NCI-H446 treated with DMSO at 0.1 percent for 48 hours (cell line): ENCODE data around the gene STARD10.

Experiments used
- DNase-seq: peaks from one replicate; lab custom pipeline; 2025; lab: John Stamatoyannopoulos, UW

The STARD10 gene

DNA sequence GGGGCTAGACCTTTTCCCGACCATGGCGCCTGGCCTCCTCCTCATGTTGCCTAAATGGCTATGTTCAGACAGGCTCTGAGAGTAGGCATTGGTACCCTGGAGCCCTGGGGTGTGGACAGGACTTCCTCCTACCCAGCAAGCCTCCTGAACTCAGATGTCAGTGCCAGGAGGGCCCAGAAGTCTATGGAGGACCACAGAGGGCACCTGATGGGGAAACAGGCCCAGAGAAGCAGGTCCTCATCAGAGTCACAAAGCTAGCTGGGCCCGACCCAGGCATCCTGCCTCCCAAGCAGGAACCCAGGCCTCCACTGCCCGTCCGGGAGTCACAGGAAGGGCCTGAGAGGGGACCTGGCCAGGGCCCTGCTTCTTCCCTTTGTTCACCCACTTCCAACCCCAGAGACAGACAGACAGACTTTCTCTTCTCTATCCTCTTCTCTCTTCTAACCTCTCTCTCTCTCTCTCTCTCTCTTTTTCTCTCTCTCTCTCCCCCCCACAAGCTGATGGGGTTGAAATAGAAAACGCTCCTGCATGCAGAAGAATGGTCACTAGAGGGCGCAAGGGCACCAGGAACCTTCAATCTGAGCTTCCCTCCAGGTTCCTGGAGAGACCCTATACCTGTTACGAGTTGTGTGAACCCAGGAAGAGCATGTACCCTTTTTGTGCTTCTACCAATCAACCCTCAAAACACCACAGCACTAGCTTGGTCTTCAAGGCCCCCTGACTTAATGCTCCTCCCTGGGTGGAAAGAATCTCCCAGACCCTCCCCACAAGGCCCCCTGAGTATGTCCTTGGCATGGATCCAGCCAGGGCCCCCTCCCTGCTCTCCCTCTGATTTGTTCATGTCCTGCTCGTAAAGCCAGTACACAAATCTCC lies 68.8 kb downstream of the STARD10 start:
- DNase-seq: peak; percentile 47

DNA sequence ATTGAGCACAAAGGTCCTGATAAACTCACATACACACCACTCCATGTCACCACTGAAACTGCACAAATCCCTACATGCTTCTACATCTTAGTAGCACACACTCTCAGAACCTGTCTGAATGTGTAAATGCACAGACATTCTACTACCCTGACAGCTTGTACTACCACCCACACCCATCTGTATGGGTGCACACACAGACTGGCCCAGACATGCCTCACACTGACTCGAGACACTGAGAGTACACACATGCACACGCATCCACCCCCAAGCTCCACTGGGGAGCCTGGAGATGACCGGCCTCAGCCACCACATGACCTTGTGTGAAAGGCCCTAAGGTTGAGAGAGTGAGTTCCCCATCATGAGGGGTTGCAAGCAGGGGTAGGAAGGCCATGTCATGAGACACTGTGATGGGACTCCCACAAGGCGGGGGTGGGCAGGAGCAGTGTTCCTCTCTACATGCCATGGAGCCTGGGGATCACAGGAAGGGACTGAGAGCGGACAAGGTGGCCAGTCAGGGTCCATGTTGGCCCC lies 69.8 kb downstream of the STARD10 start:
- DNase-seq: no peak

DNA sequence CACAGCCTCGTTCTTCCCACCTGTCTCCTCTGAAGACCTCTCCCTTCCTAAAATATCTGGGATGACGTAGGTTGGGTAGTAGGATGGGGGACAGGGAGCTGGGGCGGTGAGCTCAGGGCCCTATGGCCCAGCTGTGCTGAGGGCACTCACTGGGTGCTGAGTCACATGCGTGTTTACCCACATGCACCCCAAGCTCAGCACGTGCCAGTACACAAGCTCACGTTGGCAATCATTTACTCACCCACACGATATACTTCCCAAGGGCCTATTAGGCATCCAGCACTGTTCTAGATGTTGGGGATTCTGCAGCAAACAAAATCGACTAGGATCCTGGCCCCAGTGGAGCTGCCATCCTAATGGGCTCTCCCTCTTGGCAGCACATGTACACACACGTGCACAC lies 70.3 kb downstream of the STARD10 start:
- DNase-seq: no peak

GRCh38 chr11:72722050-72722748 lies 71.6 kb downstream of the STARD10 start:
- DNase-seq: peak; percentile 33

- DNase-seq: no peak
These were observed 72.2 kb downstream of the STARD10 start for GRCh38 chr11:72721689-72722049.

- no peak for DNase-seq
These were observed 72.6 kb downstream of the STARD10 start for GRCh38 chr11:72721276-72721675.

DNA sequence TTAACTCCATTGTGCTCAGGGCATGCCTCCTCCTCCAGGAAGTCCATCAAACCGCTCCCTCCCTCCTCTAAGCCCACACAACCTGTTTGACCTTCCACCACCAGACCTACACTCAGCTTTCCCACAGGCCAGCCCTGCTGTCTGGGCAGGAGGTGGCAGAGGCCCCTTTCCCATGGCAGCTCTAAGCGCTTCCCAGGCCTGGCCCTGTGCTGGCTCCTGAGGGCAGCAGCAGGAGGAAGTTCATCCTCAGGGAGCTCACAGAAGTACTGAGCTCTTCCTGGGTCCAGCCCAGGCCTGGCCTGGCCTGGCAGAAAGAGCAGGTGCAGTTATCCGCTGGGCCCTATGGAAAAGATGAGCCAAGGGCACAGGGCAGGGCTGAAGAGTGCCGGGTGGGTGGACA lies 73.1 kb downstream of the STARD10 start:
- DNase-seq: no peak

DNA sequence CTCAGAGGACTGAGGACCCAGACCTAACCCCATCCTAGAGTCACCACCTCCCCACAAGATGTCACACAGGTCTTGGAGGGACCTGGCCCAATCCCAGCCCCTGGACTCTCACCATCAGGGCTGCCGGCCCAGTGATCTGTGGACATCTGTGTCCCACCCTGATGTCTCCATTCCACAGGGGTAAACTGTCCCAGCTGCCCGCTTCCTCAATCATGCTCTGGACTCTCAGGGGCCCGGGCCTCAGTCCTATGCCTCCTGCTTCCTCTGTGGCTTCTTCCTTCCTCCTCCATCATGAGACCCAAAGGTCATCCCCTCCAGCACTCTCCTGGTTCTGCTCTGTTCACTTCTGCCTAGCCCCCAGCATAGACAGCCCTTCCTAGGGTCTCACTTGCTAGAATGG lies 73.8 kb downstream of the STARD10 start:
- no peak for DNase-seq

DNA sequence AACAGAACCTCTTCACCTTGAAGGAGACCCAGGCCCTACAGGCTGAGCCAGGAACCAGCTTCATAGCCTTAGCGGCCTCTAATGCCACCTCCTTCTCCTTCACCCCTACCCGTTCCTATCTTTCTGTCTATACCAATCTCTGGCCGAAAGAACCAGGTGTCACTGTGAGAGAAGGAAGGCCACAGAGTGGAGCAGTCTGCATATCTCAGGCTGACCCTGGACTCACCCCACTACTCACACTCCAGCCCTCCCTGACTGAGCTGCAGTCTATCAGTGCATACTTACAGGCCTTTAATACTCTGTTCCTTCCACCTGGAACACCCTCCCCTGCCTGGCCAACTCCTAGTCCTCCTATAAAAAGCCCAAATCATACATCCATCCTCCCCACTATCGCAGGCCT lies 74.3 kb downstream of the STARD10 start:
- DNase-seq: no peak

DNA sequence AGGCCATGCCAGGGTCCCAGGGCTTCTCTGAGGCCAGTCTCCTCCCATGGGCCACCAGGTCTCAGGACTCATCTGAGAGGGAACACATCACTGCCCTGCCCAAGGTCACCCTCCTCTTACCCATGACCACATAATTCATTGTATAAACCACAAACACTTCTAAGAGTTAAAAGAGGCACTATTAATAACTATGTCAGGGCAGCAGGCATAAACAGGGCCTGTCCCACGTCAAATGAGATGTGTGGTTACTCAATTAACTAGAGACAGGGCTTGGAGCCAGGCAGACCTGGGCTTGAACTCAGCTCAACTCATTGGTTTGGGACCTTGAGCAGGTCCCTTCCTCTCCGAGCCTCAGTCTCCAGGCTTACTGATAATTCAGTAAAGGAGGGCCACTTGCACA lies 74.7 kb downstream of the STARD10 start:
- DNase-seq: no peak

DNA sequence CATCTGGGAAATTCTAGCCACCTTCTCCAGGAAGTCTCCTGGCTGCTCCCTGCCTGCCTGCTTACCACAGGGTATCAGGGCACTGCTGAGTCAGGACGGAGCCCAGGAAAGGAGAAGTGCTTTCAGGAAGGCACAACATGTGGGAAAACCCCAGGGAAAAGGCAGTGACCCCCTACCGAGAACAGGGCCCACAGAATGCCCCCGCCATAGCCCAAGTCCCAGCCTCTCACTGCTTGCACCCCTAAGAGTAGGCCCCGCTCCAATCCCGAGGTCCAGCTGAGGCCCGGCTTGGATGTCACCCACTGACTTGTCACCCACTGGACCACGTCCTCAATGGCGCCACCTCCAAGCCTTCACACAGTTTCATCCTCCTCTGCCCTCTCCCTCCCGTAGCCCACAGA lies 75.7 kb downstream of the STARD10 start:
- DNase-seq: no peak

DNA sequence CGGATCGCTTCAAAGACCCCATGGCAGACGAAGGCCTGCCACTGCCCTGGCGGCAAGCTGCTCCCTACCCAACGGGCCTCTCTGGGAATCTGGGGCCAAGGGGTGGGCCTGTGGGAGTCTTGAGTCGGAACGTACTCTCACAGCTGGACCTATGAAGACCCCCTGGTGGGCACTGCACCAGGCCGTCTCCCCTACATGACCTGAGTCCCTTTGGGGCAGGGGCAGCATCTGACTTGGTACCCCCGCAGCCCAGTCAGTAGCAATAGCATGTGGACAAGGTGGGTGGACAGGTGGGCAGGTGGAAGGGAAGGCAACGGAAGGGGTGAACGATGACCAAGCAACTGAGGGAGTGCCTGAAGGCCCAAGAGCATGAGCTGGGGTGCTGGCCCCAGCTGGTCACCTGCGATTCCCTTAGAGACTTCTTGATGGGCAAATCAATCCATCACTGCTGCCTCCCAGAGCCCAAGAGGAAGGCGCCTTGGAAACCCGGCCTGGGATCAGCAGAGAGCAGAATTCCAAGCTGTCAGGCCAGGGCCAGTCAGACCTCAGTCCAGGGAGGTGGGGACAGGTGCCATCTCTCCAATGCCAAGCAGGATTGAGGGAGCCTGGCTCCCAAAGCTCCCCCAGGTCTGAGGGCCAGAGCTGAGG lies 76.9 kb downstream of the STARD10 start:
- DNase-seq: no peak

DNA sequence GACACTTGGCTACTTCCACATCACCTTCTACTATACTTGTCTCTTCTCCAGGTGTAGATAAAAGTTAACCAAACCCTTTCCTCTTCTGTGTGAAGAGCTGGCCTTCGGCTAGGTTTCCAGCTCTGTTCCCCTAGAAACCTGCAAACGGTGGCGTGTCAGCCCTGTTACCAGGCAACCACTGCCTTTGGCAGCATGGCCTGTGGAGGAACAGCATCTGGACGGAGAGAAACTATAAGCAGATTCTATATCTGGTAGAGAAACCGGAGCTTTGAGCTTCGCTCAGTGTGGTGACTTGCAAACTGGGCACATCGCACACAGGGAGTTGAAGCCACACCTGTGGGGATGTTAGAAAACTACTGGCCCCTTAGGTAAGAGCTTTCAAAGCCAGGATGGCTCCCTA lies 77.6 kb downstream of the STARD10 start:
- no peak for DNase-seq

DNA sequence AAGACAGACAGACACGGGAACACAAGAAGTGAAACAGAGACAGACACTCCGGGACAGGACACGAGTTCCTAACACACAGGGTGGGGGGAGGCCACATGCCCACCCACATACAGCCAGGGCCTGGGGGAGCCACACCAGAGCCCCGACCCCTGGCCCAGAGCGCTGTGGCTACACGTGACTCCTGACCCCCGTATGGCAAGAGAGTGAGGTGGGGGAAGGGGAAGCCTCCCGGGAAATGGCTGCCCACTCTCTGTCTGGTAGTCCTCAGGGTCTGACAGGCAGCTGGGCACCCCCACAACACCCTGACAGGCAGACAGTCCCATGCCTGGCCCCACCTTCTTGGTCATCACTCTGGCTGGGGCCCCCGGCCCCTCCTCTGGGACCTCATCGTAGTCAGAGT lies 81.0 kb downstream of the STARD10 start:
- no peak for DNase-seq

GRCh38 chr11:72712168-72712751 lies 81.6 kb downstream of the STARD10 start:
- DNase-seq: no peak

- no peak for DNase-seq
These were observed 82.7 kb downstream of the STARD10 start for GRCh38 chr11:72711141-72711540.

DNA sequence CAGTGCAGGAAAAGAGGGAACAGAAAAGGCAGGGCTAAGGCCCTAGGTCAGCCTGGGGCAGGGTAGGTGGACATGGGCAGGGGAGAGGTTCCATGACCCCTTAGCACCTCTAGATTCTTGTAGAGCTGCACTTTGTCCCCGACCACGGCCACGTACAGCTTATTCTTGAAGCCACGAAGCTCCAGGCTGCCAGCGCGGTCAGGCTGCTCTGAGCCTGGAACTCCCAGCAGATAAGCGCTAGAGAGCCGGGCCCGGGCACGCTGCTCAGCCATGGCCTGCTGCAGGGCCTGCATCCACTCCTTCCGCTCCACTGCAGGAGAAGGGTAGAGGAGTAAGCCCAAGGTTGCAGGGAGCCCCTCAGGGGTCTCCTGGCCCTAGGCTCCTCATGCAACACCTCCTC lies 83.6 kb downstream of the STARD10 start:
- no peak for DNase-seq

GRCh38 chr11:72709478-72710238 lies 84.2 kb downstream of the STARD10 start:
- DNase-seq: no peak

- DNase-seq: no peak
These were observed 86.8 kb downstream of the STARD10 start for GRCh38 chr11:72707032-72707431.

DNA sequence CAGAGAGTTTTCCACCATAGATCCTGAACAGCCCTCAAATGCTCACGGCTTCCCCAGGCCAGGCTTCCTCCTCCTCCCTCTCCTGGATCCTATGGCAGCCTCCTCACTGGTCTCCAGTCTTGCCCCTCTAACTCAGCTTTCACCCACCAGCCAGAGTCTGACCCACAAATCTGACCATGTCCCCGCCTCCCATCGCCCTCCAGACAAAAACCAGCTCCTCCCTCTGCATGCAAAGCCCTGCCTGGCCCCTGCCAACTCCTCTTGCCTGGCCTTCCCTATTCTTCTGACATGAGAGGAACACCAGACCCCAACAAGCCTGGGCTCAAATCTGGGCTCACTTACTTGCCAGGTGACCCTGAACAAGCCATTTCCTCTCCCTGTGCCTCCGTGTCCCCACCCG lies 87.3 kb downstream of the STARD10 start:
- no peak for DNase-seq

DNA sequence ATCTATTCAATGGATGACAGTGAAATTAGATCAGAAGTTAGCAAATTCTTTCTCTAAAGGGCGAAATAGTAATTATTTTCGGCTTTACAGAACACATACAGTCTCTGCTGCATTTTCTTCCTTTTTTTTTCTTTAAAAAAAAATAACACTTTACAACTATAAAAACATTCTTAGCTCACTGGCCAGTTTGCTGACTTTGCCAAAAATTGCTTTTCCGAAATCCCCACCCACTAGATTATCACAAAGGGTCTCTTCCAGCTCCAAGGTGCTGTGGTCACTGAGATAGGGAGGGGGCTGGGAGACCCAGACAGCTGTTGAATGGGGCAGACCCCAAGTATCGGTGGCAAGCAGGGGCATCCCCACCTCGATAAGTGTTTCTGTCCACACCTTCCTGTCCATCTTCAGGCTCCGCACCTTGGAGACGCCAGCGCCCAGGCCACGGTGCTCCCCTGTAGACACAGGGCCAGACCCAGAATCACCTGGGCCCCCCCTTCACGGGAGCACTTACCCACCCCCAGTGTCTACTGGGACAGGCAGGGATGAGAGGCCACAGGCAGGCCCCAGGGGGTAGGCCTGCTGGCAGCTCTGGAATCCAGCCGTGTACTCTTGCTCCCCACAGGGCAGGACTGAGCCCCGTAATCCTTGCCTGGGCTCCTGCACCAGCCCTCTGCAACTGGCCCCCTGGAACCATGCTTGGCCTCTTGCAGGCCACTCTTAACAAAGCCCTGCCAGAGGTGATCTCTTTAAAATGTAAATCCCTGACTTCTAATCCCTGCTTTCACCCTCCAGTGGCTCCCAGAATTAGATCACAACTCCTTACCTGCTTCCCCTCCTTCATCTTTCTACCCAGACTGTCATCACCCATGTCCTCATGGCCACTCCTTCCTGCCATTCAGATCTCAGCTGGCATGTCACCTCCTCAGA lies 88.1 kb downstream of the STARD10 start:
- DNase-seq: no peak
